NOMO-1 treated with dmso at 0.1 percent for 144 hours (cell line): ENCODE results near the gene TMEM179.

Experiments
- DNase-seq: peaks from one replicate; lab custom pipeline; 2025; ENCODE audit not compliant: unreplicated experiment; lab: John Stamatoyannopoulos, UW

TMEM179 gene

DNA sequence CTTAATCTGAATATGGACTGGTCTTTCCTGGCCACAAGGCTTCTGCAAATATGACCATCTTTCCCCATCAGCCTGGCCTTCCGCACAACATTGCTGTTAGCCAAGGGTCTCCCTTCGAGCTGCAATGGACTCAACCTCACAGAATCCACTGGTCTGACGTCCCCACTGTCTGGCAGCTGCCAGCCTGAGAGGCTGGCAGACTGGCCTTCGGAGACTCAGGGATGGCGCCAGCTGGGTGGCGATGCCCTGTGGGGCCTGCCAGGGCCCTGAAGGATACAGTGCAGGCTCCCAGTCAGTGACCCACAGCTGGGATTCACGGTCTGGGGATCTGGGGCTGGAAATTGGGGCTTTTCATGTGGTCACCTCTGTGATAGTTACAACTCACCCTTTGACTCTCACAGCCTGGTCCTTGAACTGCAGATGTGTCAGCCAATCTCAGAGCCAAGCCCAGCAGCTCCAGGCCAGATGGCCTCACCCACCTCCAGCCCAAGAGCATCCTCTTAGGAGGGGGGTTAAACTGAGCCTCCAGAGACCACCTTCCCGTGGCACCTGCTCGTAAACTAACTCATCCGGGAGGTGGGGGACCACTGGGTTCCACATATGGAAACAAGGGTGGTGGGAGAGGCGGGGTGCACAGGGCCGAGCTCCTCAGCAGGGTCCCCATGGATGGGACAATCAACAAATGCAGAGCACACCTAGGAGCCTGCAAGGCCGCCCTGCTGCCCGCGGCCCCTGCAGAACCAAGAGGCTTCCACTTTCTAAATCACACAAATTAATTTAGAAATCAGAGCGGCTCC, 46.1 kb downstream of the TMEM179 start:
- DNase-seq = no peak

DNA sequence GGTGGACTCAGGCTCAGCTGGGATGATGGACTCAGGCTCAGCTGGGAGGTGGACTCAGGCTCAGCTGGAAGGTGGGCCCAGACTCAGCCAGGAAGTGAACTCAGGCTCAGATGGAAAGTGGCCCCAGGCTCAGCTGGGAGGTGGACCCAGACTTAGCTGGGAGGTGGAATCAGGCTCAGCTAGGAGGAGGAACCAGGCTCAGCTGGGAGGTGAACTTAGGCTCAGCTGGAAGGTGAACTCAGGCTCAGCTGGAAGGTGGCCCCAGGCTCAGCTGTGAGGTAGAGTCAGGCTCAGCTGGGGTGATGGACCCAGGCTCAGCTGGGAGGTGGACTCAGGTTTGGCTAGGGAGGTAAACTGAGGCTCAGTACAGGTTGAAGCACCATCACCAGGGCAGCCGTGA, 46.8 kb downstream of the TMEM179 start:
- DNase-seq = no peak

DNA sequence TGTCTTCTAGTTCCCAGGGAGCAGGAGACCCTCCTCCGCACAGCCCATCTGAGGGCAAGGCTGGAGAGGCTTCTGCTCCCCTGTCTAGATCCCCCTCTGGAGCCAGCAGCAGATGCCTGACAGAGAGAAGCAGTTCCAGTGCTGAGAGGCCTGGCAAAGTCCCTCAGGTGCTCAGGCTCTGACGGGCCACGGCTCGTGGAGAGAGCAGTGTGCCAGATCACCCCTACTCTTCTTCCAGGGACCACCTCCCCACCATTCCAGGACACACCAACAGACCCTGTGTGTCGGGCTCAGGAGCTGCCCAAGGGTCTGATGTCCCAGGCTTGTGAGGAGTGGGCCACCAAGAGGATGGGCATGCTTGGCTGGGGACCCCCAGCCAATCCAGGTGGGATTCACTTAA, 47.5 kb downstream of the TMEM179 start:
- DNase-seq = no peak

DNA sequence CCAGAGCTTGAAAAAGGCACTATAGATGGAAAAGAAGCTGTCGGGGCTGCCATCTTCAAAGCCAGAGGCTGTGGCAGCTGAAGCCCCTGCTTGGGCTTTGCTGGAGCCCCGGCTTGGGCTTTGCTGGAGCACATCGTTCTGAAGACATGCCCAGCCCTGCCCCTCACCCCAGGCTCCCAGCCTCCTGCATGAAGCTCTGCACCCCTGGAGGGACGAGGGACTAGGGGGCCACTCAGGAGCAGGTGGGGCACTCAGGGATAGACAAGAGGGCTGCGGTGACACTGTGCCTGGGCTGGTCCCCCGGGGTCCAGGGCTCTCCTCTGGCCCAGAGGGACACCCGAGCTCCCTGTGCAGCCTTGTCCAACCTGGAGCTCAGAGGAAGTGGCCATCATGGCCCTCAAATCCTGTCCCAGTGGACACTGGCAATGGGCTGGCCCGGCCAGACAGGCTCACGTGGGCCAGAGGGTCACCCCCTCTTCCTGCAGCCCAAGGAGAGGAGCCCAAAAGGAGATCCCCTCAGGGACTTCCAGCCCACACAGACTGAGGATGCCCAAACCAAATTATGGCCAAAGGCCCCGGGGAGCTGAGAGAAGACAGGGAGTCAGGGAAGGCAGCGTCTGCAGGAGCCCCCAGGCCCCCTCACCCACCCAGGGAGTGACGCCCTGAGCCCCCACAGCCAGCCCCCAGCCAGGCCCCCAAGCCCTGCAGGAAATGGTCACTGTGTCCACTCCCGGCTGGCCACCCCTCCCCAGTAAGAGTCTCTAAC, 48.1 kb downstream of the TMEM179 start:
- DNase-seq = no peak

DNA sequence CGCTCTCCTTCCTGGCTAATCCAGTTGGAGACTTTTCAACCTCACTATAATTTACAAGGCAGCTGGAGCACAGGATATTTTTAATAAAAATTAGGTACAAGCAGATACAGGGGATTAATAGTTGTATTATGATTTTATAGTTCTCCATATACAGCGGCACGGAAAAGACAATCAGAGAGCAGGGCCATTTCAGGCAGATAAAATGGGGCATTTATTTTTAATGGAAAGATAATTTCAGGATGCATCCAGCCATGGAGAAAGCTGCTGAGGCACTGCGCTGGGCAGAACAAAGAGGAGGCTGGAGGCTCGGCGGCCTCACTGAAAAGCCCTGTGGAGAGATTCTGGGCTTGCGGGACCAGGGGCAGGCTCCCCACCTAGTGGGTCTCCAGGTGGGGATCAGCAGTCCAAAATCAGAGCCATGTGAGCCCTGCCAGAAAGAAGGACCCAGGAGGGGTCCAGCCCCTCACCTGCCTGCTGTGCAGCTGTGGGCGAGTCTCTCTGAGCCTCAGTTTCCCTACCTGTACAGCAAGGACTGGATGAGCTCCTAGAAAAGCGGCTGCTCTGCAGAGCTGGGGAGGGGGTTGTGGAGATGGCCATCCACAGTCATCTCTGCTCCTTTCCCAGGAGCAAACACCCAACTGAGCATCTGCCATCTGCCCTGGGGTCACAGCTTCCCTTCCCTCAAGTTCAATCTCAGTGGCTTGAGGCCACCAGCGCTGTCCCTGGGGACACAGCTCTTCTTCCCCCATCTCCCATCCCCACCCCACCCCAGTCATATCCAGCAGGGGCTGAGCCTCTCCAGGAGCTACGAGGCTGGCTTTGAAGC, 48.9 kb downstream of the TMEM179 start:
- DNase-seq = no peak

DNA sequence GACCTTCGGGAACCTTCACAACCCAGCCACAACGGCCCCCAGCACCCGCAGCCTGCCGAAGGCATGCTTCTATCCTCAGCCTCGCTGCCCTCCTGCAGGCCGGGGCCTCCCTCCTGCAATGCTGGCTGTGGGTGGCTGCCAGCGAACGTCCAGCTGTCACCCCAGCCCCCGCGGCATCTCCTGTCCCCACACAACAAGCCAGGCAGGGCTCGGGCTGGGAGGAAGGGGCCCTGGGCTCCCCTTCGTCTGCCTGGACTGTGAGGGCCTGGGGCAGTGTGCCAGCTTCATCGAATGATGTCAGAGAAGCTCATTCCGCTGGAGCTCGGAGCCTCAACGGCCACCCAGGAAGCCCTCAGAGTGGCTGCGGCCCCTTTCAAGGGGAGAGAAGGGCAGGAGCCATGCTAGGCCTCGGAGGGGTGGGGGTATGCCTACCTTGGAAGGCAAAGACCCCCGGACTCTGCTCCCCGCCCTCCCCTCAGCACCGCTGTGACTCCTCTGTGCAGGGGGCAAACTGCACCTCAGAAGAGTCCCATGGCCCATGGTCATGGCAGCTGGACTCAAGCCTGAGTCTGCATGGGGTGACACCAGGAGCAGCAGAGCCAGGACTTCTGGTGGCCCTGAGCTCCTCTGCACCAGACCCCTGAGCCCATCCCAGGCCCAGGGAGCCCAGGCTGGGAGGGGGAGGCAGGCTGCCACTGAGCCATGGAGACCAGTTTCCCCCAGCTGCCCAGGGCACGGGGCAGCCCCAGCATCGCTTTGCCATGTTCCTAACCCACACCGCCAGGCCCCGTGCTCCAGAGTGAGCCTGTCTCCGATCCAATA, 49.8 kb downstream of the TMEM179 start:
- DNase-seq = no peak

DNA sequence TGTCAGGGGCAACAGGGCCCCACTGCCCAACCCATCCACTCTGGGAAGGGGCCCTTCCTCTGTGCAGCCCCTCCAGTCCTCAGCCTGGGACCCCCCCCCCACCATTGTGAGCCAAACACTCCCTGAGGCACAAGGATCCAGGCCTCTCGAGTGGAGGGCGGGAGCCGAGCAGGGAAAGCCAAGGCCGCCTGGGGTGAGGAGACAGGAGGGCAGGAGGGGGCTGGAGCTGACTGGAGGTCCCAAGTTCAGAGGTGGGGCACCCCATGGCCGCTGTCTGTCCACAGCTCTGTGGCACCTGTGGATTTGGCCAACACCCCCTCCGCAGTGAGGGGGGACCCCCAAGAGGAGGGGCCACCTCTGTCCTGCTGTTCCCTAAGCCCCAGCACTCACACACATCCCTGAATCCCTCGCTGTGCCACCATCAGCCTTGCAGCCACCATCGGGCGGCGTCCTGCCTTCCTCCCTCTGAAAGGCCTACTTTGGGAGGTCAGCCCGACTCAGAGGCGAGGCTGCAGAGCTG, 50.4 kb downstream of the TMEM179 start:
- no peak for DNase-seq

DNA sequence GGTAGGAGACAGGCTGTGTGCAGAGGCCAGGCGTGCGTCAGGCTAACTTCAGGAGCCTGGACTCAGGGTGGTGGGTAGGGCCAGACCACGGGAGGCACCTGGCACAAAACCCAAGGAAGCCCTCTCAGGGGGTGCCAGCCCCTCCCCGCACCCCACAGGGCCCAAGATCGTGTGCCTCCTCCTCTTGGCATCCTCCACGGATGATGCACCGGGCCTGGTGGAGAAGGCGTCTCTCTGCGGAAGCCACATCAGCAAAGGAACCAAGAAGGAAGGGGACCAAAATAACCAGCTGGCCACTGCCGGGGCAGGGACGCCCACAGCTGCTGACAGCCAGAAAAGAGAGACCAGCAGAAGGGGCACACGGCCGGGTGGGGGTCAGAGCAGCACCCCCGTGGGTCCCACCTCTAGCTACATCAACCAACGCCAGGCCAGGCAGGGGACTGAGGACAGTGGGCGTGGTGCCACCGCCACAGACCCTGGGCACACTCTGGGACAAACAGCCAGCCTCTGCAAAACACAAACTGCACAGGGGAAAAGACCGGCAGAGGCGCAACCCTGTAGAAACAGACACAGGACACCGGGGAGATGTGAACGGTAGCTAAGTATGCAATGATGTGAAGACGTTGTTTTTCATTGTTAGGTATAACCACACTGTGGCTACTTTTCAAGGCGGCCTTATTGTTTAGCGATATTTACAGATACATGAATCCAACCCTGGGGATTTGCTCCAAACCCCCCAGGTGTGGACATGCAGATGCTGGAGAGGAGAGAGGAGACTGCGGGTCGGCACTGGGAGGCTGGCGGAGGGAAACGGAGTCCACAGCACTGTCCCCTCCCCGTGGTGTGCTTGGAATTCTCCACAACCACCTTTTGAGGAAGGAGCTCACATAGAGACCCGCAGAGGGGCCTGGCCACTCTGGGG, 51.1 kb downstream of the TMEM179 start:
- DNase-seq = no peak

DNA sequence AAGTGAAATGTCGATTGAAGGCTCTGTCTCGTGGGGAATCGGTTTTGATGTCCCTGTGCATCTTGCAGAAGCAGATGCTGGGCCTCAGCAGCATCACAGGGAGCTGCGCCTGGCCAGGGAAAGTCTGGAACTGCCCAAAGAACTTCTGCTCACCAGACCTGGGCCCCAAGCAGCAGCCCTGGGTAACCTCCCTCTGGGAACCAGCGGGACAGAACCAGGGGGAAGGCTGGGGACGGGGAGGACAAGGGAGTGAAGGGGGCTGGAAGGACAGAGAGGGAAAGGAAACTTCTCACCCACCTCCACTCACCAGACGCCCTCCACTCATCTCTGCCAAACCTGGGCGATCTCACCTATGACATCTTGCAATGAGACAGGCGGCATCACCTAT, 51.8 kb downstream of the TMEM179 start:
- DNase-seq = no peak

DNA sequence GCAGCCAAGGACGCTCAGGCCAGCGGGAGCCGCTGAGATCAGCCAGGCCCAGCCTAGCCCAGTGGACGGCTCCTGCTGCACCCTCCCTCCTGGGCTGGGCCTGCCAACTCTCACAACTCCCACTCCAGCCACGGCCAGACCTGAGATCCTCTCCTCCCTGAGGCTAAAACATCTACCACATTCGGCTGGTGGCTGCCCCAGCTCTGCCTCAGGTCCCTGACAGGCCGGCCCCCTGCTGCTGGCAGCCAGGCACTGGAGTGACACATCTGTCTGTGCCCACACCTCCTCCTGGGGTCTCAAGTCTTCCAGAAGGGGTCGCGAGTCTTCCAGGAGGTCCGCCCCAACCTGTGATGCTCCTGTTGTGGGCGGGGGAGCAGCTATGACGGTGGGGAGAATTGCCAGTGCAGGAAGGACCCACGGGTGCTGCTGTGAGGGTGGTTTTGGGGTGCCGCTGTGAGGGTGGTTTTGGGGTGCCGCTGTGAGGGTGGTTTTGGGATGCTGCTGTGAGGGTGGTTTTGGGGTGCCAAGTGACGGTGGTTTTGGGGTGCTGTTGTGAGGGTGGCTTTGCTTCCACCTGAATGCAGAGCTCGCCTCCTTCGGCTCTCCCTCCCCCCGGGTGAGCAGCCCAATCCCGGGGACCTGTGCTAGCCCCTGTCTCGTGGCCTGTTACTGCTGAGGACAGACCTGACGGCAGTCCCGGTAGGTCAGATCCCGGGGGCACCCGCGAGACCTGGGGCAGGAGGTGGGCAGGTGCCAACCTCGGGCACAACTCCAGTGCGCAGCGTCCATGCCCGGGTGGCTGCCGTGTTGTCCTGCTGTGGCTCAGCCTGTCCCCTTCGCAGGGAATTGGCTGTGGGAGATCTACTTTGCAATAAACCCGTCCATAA, 52.5 kb downstream of the TMEM179 start:
- no peak for DNase-seq

DNA sequence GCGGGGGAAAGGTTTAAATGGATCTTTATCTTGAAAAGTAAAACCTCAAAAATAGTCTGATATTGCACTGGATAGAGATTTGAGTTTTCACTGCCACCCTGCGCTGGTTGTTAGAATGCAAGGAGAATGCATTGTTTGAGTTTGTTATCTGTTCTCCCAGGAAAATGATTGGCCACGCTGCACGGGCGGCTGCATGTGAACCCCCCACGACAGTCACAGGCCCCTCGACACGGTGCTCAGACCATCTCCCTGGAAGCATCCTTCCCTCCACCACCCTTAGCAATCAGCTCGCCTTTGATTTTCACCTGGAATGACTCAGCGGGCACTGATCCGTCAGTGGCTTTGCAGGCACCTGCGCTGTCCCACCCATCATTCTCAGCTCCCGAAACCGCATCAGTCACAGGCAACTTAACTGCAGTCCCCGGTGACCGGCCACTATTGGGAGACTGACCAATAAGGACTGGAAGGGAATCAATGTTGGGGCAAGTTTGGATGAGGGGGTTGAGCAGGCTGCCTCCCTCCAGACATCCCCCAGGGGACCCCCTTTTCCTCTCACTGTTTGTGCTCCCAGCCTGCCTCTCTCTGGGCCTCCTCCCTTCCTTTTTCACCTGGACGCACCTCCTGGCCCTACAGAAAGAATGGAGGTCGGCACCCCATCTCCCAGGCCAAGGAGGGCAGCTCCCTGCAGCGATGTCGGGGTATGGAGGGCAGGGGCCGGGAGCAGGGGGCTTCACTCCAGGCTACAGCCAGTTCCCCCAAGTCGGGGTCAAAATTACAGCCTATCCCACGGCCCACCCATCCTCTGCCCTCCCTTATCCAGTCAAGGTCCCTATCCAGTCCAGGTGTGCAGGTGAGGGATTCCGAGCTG, 53.5 kb downstream of the TMEM179 start:
- no peak for DNase-seq

DNA sequence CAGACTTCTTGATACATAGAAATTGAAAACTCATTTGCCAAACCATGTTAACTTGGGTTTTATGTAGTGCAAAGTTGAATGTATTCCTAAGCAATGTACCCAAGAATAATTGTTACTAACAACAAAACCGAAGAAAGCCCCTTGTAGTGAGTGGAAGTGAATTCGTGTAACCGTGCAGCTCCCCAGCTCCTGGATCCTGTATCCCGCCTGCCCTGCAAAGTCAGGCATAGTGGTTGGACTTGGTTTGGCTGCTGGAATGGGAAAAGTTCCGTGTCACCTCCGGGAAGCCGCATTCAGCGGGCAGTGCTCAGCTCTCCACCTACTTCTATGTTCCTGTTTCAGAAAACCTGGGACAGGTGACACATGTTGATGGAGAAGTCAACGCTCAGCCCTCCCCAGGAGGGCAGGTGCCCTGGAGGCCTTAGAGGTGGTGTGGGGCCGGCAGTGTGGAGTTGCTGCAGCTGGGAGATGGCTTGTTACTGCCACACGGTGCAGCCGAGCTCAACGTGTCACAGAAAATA, 54.2 kb downstream of the TMEM179 start:
- no peak for DNase-seq

DNA sequence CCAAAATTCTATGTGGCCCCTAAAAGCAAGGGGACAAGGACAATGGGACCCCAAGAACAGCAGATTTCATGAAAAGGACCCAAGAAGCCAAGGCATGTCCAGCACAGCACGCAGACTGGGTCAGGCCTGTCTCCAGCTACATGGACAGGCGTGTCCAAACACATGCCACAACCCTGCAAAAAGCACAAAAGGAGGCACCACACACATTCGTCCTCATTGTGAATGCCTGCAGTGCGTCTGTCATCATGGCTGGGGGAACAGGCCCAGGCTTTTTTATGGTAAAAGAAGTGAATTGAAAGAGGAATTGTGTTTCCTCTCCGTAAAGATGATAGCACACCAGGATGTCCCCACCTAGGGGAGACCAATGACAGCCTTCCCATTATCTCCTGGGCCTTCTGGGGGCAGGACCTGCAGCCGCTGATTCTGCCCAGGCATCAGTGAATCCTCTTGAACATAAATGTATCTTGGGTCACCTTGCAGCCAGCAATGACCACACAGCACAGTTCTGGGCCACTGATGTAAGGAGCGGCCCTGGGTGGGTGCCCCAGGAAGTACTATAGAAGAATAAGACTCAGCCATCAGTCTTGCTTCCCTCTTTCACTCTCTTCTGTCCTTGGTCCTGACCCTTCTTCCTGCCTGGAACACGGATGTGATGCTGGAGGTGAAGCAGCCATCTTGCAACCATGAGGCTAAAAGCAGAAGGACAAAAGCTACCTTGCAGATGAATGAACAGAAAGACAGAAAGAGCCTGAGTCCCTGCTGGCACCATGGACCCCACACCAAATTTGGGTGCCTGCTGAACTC, 54.8 kb downstream of the TMEM179 start:
- no peak for DNase-seq

DNA sequence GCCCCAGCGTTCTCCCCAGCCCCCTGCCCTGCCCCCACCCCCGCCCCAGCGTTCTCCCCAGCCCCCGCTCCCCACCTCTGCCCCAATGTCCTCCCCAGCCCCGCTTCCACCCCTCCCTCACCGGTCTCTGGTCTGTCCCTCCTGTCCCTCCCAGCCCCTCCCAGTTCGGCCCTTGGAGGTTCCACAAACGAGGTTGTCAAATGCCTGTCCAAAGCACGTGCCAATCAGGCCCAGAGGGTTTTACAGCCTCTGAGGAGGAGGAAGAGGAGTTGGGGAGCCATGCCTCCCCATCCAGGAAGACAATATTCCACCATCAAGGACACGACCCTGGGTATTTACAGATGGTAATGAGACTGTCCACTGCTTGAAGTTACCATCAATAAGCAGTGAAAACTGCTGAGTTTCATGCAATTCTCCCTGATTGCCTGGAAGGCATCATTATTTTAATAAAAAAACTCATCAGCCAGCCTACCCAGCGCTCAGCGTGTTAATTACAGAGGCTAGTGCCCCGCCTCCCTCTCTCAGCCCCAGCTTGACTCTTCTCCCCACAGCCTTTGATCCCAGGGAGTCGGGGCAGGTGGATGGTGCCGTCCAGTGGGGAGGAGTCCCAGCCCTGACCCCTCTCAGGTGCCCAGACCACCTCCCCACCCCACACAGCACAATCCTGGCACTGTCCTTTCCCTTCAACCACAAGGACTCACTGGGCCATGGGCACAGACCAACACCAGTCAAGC, 55.6 kb downstream of the TMEM179 start:
- no peak for DNase-seq

DNA sequence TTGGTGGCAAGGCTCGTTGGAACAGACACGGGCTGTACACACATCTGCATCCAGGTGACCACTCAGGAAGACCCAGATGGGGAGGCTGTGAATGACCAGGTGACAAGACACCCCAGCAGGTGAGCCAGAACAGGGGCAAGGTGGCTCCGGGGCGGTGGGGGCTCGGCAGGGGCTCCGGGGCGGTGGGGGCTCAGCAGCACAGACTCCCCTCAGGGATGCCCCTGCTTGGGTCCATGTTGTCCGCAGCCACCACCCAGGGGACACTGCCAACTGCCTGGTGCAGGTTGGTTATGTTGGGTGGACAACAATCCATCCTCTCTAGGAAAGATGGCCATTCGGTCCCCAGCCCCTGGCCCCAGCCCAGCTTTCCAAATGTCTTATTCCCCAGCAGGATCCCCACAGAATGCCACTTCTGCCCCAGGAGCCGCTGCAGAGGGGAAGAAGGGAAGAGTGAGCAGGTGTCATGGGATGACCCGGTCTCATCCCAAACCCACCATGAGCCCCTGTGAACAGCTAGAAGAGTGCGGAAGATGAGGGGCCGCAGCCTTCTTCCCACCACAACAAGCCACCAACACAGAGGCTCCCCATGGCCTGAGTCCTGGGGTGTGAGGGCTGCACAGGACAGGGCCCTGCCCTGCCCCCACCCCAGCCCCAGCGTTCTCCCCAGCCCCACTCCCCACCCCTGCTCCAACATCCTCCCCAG, 56.4 kb downstream of the TMEM179 start:
- DNase-seq = no peak
